GM23248 (cell line): ENCODE measurements around the gene PLCL2. TPM values are rescaled to one million over a fixed set of nuclear protein-coding genes. Genes with fewer than 3 reads are reported as not detected.

Experiments
- DNase-seq: peaks from one replicate; pipeline ENCODE4 v3.0.0-alpha.2; 2015
- H2AFZ ChIP-seq: fragments of 200-600 bp; sonication (generic); 2 replicates; pipeline ENCODE4 v1.6.1; 2016; ENCODE audit warnings: antibody characterized with exemption
- H3F3A ChIP-seq: fragments of 200-600 bp; sonication (generic); 2 replicates; pipeline ENCODE4 v1.6.1; 2016; ENCODE audit warnings: mild to moderate bottlenecking, antibody characterized with exemption, mixed run types; ENCODE audit not compliant: insufficient read depth
- H3K27ac ChIP-seq: fragments of 200-600 bp; sonication (generic); 2 replicates; pipeline ENCODE4 v1.5.1; 2016; ENCODE audit warnings: mild to moderate bottlenecking
- H3K27me3 ChIP-seq: fragments of 200-600 bp; sonication (generic); replicated peaks from 2 replicates; pipeline ENCODE4 v1.6.1; 2016; ENCODE audit warnings: mild to moderate bottlenecking; ENCODE audit not compliant: insufficient read depth
- H3K36me3 ChIP-seq: fragments of 200-600 bp; sonication (generic); 2 replicates; pipeline ENCODE4 v1.6.1; 2016; ENCODE audit warnings: low read depth, mild to moderate bottlenecking
- H3K4me1 ChIP-seq: fragments of 200-600 bp; sonication (generic); 2 replicates; pipeline ENCODE4 v1.6.1; 2016; ENCODE audit warnings: mild to moderate bottlenecking; ENCODE audit not compliant: insufficient read depth
- H3K4me2 ChIP-seq: fragments of 200-600 bp; sonication (generic); one replicate; pipeline ENCODE4 v1.6.1; 2016; ENCODE audit warnings: mild to moderate bottlenecking; ENCODE audit not compliant: unreplicated experiment
- H3K4me3 ChIP-seq: fragments of 200-600 bp; sonication (generic); 2 replicates; pipeline ENCODE4 v1.5.1; 2016; ENCODE audit warnings: mild to moderate bottlenecking
- H3K79me2 ChIP-seq: fragments of 200-600 bp; sonication (generic); 2 replicates; pipeline ENCODE4 v1.6.1; 2016; ENCODE audit warnings: mild to moderate bottlenecking; ENCODE audit not compliant: insufficient read depth
- H3K9ac ChIP-seq: fragments of 200-600 bp; sonication (generic); 2 replicates; pipeline ENCODE4 v1.6.1; 2016; ENCODE audit warnings: mild to moderate bottlenecking
- H3K9me2 ChIP-seq: fragments of 200-600 bp; sonication (generic); 2 replicates; pipeline ENCODE4 v1.6.1; 2016; ENCODE audit warnings: mixed run types, mild to moderate bottlenecking, moderate library complexity; ENCODE audit not compliant: insufficient read depth
- H3K9me3 ChIP-seq: fragments of 200-600 bp; sonication (generic); one replicate; pipeline ENCODE4 v1.6.1; 2017; ENCODE audit warnings: low read depth
- H4K20me1 ChIP-seq: fragments of 200-600 bp; sonication (generic); 2 replicates; pipeline ENCODE4 v1.6.0; 2016; ENCODE audit not compliant: insufficient read depth
- EZH2 ChIP-seq: fragments of 200-600 bp; sonication (generic); IDR thresholded peaks from 2 replicates; pipeline ENCODE4 v1.6.1; 2018; ENCODE audit warnings: antibody characterized with exemption, mild to moderate bottlenecking; ENCODE audit not compliant: insufficient read depth, poor library complexity, severe bottlenecking
- EZH2phosphoT487 ChIP-seq: fragments of 200-600 bp; sonication (generic); IDR thresholded peaks from 2 replicates; pipeline ENCODE4 v1.6.1; 2018; ENCODE audit warnings: antibody characterized with exemption, moderate library complexity, mild to moderate bottlenecking, low read depth; ENCODE audit not compliant: insufficient read depth
- WGBS, 2 experiments: methylation state at CpG; one replicate each; pipeline ENCODE4 v1.1.6; 2015 to 2017; ENCODE audit warnings: low lambda C conversion rate in 2 of 2, low coverage in 1 of 2; ENCODE audit errors: missing lambda C conversion rate in 2 of 2; 5-methylcytosine and 5-hydroxymethylcytosine counted together
- in situ Hi-C: fragments of 300-500 bp; cut with MboI; formaldehyde crosslinking; loops from 2 replicates; pipeline ENCODE4 v1.15.0; 2020
- polyA plus RNA-seq: library from polyadenylated mRNA; unstranded; fragments of >200 nt; fragmentation: Nextera tagmentation; extraction: Ambion mirVana; gene quantifications from 2 replicates; pipeline ENCODE4 v1.2.1, GENCODE V29; 2016
- total RNA-seq: library from RNA; depleted of rRNA; stranded (reverse); fragments of >200 nt; shearing (Covaris generic); gene quantifications from 2 replicates; pipeline ENCODE4 v1.2.3, GENCODE V29; 2014

The PLCL2 gene
- total and polyA plus RNA-seq, 2 experiments from 2014 or later, result 1.4 to 5.1 TPM

DNA sequence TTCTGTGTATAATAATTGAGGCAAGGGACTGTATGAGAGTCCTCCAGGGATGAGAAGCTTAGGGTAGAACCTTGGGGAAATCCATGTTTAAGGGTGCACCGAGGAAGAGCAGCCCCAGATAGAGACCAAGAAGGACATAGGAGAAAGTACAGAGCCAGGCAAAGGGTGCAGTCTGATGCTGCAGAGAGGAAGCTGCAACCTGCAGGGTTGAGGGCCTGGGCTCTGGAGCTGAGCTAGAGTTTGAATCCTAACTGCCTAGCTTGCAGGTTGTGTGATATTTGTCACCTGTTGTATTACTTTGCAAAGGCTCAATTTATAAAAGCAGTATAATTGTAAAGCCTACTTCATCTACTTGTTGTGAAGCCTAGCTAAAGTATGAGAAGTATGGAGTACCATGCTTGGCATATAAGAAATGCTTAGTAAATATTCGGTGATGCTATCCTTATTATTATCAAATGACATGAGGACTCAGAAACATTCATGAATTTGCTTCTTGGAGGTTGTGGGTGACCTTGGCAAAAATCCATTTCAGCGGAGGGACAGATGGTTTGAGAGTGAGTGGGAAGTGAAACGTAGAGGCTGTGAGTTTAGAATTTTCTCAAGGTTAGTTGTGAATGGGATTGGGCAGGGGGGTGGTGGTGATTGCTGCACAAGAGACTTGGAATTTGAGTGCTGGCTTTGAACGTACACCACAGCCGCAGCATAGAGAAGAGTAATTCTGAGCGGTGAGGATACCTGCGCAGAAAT, 43.8 kb downstream of the PLCL2 start:
- in situ Hi-C loops, result no loop called here
- Histone ChIP-seq H3K27ac (no peak overlapping the region), H3K9me3 (no peaks in the 10 kb centered on the region), H3F3A (no peaks in the 10 kb centered on the region), H3K4me3 (no peak overlapping the region), H3K36me3 (no peaks in the 10 kb centered on the region), H3K4me2 (no peak overlapping the region), H3K79me2 (no peaks in the 10 kb centered on the region), H2AFZ (no peak overlapping the region), H3K9ac (no peak overlapping the region), H4K20me1 (no peaks in the 10 kb centered on the region), H3K4me1 (peaks cover 5% of the 10 kb centered on the region), H3K27me3 (no peaks in the 10 kb centered on the region), H3K9me2 (no peaks in the 10 kb centered on the region)
- TF ChIP-seq EZH2phosphoT487, result no peak
- no peak for TF ChIP-seq EZH2
- 62 to 64% methylated on average over 4 of the region's 8 CpGs for WGBS, 2 experiments
- DNase-seq, result no peak

- no peak for TF ChIP-seq EZH2phosphoT487
- TF ChIP-seq EZH2, result no peak
- no peaks in the 10 kb centered on the region for H3K36me3 ChIP-seq
- H3K9ac ChIP-seq, result no peak overlapping the region
- no peaks in the 10 kb centered on the region for H3K9me3 ChIP-seq
- H4K20me1 ChIP-seq, result no peaks in the 10 kb centered on the region
- H3K9me2 ChIP-seq, result no peaks in the 10 kb centered on the region
- H3K4me2 ChIP-seq, result no peak overlapping the region
- H2AFZ ChIP-seq, result no peak overlapping the region
- peaks cover 8% of the 10 kb centered on the region for H3K4me1 ChIP-seq
- H3K27ac ChIP-seq, result no peak overlapping the region
- H3K27me3 ChIP-seq, result no peaks in the 10 kb centered on the region
- no peaks in the 10 kb centered on the region for H3K79me2 ChIP-seq
- DNase-seq, result no peak
- no peak overlapping the region for H3K4me3 ChIP-seq
- in situ Hi-C loops, result no loop called here
- 50 to 58% methylated on average over 2 of the region's 2 CpGs for WGBS, 2 experiments
- no peaks in the 10 kb centered on the region for H3F3A ChIP-seq
Observed at GRCh38 chr3:16929311-16929710, 44.6 kb downstream of the PLCL2 start.

DNA sequence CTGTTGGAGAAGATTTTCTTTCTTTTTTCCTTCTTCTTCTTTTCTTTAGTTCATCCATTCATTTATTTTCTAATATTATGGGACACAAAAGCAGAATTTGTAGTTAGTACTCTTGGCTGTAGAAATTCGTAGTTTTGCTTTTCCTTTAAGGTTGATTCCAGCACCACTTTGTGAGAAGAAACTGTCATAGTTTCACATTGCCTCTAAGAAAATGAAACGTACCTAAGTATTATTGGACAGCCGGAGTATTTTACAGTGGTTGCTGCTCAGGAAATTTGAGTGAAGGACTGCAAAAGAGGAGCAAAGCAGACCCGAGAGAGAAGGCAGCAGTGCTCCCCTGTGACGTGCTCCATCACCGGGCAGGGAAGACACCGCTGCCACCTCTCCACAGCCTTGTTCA, 48.1 kb downstream of the PLCL2 start:
- H3K4me3 ChIP-seq, result no peak overlapping the region
- H3K4me1 ChIP-seq, result peaks cover 8% of the 10 kb centered on the region
- in situ Hi-C loops, result no loop called here
- H3K9me2 ChIP-seq, result no peaks in the 10 kb centered on the region
- H3K27me3 ChIP-seq, result no peaks in the 10 kb centered on the region
- no peak overlapping the region for H3K27ac ChIP-seq
- no peaks in the 10 kb centered on the region for H4K20me1 ChIP-seq
- H2AFZ ChIP-seq, result no peak overlapping the region
- H3K9me3 ChIP-seq, result no peaks in the 10 kb centered on the region
- H3K9ac ChIP-seq, result no peak overlapping the region
- H3K79me2 ChIP-seq, result no peaks in the 10 kb centered on the region
- TF ChIP-seq EZH2phosphoT487, result no peak
- TF ChIP-seq EZH2, result no peak
- H3K36me3 ChIP-seq, result no peaks in the 10 kb centered on the region
- H3K4me2 ChIP-seq, result no peak overlapping the region
- no peaks in the 10 kb centered on the region for H3F3A ChIP-seq
- WGBS, 2 experiments, result 83 to 89% methylated on average over 7 of the region's 7 CpGs
- DNase-seq, result no peak

DNA sequence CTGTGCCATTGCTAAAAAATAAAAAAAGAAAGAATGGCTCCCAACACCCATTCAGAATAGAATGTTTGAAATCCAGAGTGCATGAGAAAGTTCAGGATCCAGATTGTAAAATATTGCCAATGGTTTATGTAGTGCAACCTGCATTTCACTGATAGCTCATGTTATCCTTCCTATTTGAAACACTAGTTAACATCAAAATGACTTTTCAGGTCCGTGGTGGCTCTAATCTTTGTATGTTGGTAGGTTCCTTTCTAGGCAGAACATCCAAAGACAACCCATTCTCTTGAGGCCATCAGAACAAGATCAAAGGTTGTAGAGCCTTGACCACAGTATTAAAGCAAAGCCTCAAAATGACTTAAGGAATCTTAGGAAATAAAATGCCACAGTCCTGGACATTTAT, 51.0 kb downstream of the PLCL2 start:
- no peak overlapping the region for H3K4me3 ChIP-seq
- in situ Hi-C loops, result no loop called here
- H3F3A ChIP-seq, result no peaks in the 10 kb centered on the region
- peaks cover 8% of the 10 kb centered on the region for H3K4me1 ChIP-seq
- no peaks in the 10 kb centered on the region for H3K9me3 ChIP-seq
- no peak overlapping the region for H3K27ac ChIP-seq
- DNase-seq, result no peak
- H3K9ac ChIP-seq, result no peak overlapping the region
- no peak overlapping the region for H3K4me2 ChIP-seq
- no peak overlapping the region for H2AFZ ChIP-seq
- 9 to 12% methylated on average over 1 of the region's 1 CpG for WGBS, 2 experiments
- H3K79me2 ChIP-seq, result no peaks in the 10 kb centered on the region
- no peaks in the 10 kb centered on the region for H3K27me3 ChIP-seq
- no peaks in the 10 kb centered on the region for H3K9me2 ChIP-seq
- H3K36me3 ChIP-seq, result no peaks in the 10 kb centered on the region
- no peaks in the 10 kb centered on the region for H4K20me1 ChIP-seq
- TF ChIP-seq EZH2phosphoT487 (no peak), EZH2 (no peak)

DNA sequence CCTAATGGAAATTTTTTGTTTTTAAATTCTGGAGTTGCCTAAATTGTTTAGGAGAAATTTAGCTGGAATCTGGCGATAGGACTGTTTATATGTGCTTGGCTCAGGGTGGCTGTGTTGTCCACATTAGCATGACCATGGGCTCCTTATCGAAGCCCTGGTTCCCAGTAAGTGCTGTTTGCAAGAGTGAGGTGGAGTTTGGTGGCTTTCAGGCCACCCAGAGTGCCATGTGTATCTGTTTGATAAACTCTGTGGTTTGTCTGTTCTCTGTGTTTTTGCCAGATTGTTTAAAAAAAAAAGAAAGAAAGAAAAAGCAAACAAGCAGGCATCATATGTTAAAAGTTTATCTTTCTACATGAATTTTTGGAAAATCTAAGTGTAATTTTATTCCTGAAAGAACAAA, 51.5 kb downstream of the PLCL2 start:
- in situ Hi-C loops, result no loop called here
- no peak overlapping the region for H3K4me2 ChIP-seq
- no peak overlapping the region for H3K9ac ChIP-seq
- no peaks in the 10 kb centered on the region for H3K9me3 ChIP-seq
- peaks cover 8% of the 10 kb centered on the region for H3K4me1 ChIP-seq
- H3K27me3 ChIP-seq, result no peaks in the 10 kb centered on the region
- H3K36me3 ChIP-seq, result no peaks in the 10 kb centered on the region
- H3K9me2 ChIP-seq, result no peaks in the 10 kb centered on the region
- H3K79me2 ChIP-seq, result no peaks in the 10 kb centered on the region
- H3K27ac ChIP-seq, result no peak overlapping the region
- DNase-seq, result no peak
- 95 to 96% methylated on average over 2 of the region's 2 CpGs for WGBS, 2 experiments
- H4K20me1 ChIP-seq, result no peaks in the 10 kb centered on the region
- H3F3A ChIP-seq, result no peaks in the 10 kb centered on the region
- no peak overlapping the region for H3K4me3 ChIP-seq
- no peak overlapping the region for H2AFZ ChIP-seq
- TF ChIP-seq EZH2 (no peak), EZH2phosphoT487 (no peak)
